T-cell (primary cell): ENCODE measurements around the gene THADA. TPM values are rescaled to one million over a fixed set of nuclear protein-coding genes. Genes with fewer than 3 reads are reported as not detected.

Source experiments
- ATAC-seq, 4 experiments: fragments of 200-7000 bp in 3 of 4; fragments of 150-1000 bp in 1 of 4; cut with Tn5 transposase; replicated peaks in 1 of 4; 1 replicate in 3 of 4; 2 replicates in 1 of 4; pipeline ENCODE4 v1.10.0; 2021; ENCODE audit warnings: moderate library complexity in 3 of 4, mild to moderate bottlenecking in 2 of 4, moderate number of reproducible peaks in 1 of 4
- CTCF ChIA-PET, 2 donors: fragments of 300-600 bp; sonication (Branson Sonifier 250); formaldehyde crosslinking; loops; one replicate each; lab custom pipeline; 2022; ENCODE audit warnings: antibody characterized with exemption in 2 of 2; lab: Charles Lee
- POLR2A ChIA-PET, 2 donors: fragments of 300-600 bp; sonication (Branson Sonifier 250); formaldehyde crosslinking; loops; one replicate each; lab custom pipeline; 2022; ENCODE audit warnings: antibody characterized with exemption in 2 of 2; lab: Charles Lee
- DNase-seq, 35 experiments: peaks; one replicate each; pipeline versions ENCODE4 v3.0.0 to v3.0.0-alpha.2; 2013 to 2023
- H3K27ac ChIP-seq: one replicate; pipeline ENCODE4 v1.5.1; 2013; ENCODE audit warnings: low read length
- H3K27me3 ChIP-seq, 2 experiments: replicated peaks in 1 of 2; 1 replicate in 1 of 2; 2 replicates in 1 of 2; pipeline versions ENCODE4 v1.6.1 to v1.7.0; 2013; ENCODE audit warnings: low read length in 1 of 2, mixed read lengths in 1 of 2; ENCODE audit not compliant: control insufficient read depth in 2 of 2, insufficient read depth in 2 of 2; ENCODE audit errors: extremely low read depth in 1 of 2
- H3K36me3 ChIP-seq, 2 donors: 1 replicate in 1 of 2; 2 replicates in 1 of 2; pipeline versions ENCODE4 v1.6.1 to v1.7.0; 2013; ENCODE audit warnings: low read length in 1 of 2; ENCODE audit not compliant: control insufficient read depth in 2 of 2, insufficient read depth in 1 of 2; ENCODE audit errors: extremely low read depth in 1 of 2
- H3K4me1 ChIP-seq, 2 experiments: 1 replicate in 1 of 2; 2 replicates in 1 of 2; pipeline versions ENCODE4 v1.6.1 to v1.7.0; 2013; ENCODE audit warnings: low read length in 2 of 2, mixed read lengths in 1 of 2; ENCODE audit not compliant: insufficient read depth in 2 of 2, control insufficient read depth in 1 of 2; ENCODE audit errors: extremely low read depth in 1 of 2
- H3K4me3 ChIP-seq, 2 donors: 1 replicate in 1 of 2; 2 replicates in 1 of 2; pipeline versions ENCODE4 v1.5.1 to v1.7.0; 2013; ENCODE audit warnings: mild to moderate bottlenecking in 2 of 2, low read length in 1 of 2, moderate library complexity in 1 of 2; ENCODE audit not compliant: control insufficient read depth in 1 of 2; ENCODE audit errors: extremely low read depth in 1 of 2
- H3K9me3 ChIP-seq: 2 replicates; pipeline ENCODE4 v1.7.0; 2013
- H3K27ac Mint-ChIP-seq, 2 donors: one replicate each; pipeline ENCODE4 v1.8.0; 2020 to 2021; ENCODE audit warnings: mild to moderate bottlenecking in 2 of 2, mixed read lengths in 2 of 2
- H3K27me3 Mint-ChIP-seq, 2 donors: one replicate each; pipeline ENCODE4 v1.8.0; 2021 to 2022; ENCODE audit warnings: mixed read lengths in 2 of 2
- H3K36me3 Mint-ChIP-seq: one replicate; pipeline ENCODE4 v1.8.0; 2021; ENCODE audit warnings: mixed read lengths
- H3K4me1 Mint-ChIP-seq, 3 donors: one replicate each; pipeline ENCODE4 v1.8.0; 2020 to 2022; ENCODE audit warnings: mixed read lengths in 3 of 3, mild to moderate bottlenecking in 1 of 3
- H3K4me3 Mint-ChIP-seq, 3 donors: one replicate each; pipeline ENCODE4 v1.8.0; 2020 to 2022; ENCODE audit warnings: mild to moderate bottlenecking in 3 of 3, mixed read lengths in 3 of 3, moderate library complexity in 3 of 3
- H3K9me3 Mint-ChIP-seq, 3 donors: one replicate each; pipeline ENCODE4 v1.8.0; 2020 to 2022; ENCODE audit warnings: mixed read lengths in 3 of 3
- WGBS: methylation state at CpG from one replicate; pipeline ENCODE4 v1.1.5; 2013; ENCODE audit warnings: missing lambda C conversion rate; ENCODE audit not compliant: insufficient coverage; 5-methylcytosine and 5-hydroxymethylcytosine counted together
- total RNA-seq, 35 experiments: library from RNA in 6 of 35; stranded (reverse) in 6 of 35; fragments of 120-200 nt in 1 of 35; gene quantifications; one replicate each; pipeline versions ENCODE4 v1.2.1 to v1.2.4 and lab custom pipeline; 2013 to 2026

THADA gene
- total RNA-seq, 5 donors from 2014 or later (not counting 1 experiment from before 2014, with no cell fraction given), result 36.4 to 50.5 (median 40.6) TPM

- Histone ChIP-seq H3K4me1 (no peaks in the 10 kb centered on the region), H3K9me3 (no peaks in the 10 kb centered on the region), H3K4me3 (no peak overlapping the region), H3K27ac (no peak overlapping the region), H3K36me3 (peaks cover 0 to 5% of the 10 kb centered on the region in 2 donors), H3K27me3 (no peaks in the 10 kb centered on the region)
- H3K9me3 Mint-ChIP-seq, result no peaks in the 10 kb centered on the region
- ATAC-seq (no peak), DNase-seq (no peak)
- no peaks in the 10 kb centered on the region for H3K27me3 Mint-ChIP-seq
- H3K4me3 Mint-ChIP-seq, result no peak overlapping the region
- no peak overlapping the region for H3K27ac Mint-ChIP-seq
- POLR2A ChIA-PET, result no interaction called here
- peaks cover 51% of the 10 kb centered on the region for H3K36me3 Mint-ChIP-seq
- peaks cover 5 to 11% (median 7%) of the 10 kb centered on the region in 3 donors for H3K4me1 Mint-ChIP-seq
- no CpG with 5 or more reads among the region's 2 CpGs for WGBS
- CTCF ChIA-PET, result no interaction called here
These were observed 181.8 kb downstream of the THADA start for GRCh38 chr2:43414033-43414432.

- Histone ChIP-seq H3K27me3 (no peaks in the 10 kb centered on the region), H3K9me3 (no peaks in the 10 kb centered on the region), H3K27ac (no peak overlapping the region), H3K4me1 (no peaks in the 10 kb centered on the region), H3K4me3 (no peak overlapping the region), H3K36me3 (no peaks in the 10 kb centered on the region)
- peaks cover under 1 to 13% (median 7%) of the 10 kb centered on the region in 3 donors for H3K4me1 Mint-ChIP-seq
- H3K27ac Mint-ChIP-seq, result no peak overlapping the region
- no peak overlapping the region for H3K4me3 Mint-ChIP-seq
- H3K9me3 Mint-ChIP-seq, result no peaks in the 10 kb centered on the region
- POLR2A ChIA-PET, result no interaction called here
- DNase-seq, result no peak
- WGBS, result 92% methylated on average over 2 of the region's 3 CpGs
- CTCF ChIA-PET, result interaction anchor here in 1 of 2 donors (0.6 kb wide), 1 partner anchor 129 kb away, joined by 3 read pairs; no protein-coding TSS in a partner anchor
- ATAC-seq, result no peak
- no peaks in the 10 kb centered on the region for H3K27me3 Mint-ChIP-seq
- peaks cover 46% of the 10 kb centered on the region for H3K36me3 Mint-ChIP-seq
These were observed 183.6 kb downstream of the THADA start for GRCh38 chr2:43412114-43412753.

GRCh38 chr2:43410055-43410604 lies 185.7 kb downstream of the THADA start:
- no peaks in the 10 kb centered on the region for H3K36me3 ChIP-seq
- DNase-seq (no peak), ATAC-seq (no peak)
- no peak overlapping the region for H3K27ac ChIP-seq
- no peaks in the 10 kb centered on the region for H3K9me3 ChIP-seq
- H3K27me3 ChIP-seq, result no peaks in the 10 kb centered on the region
- CTCF ChIA-PET, result no interaction called here
- Mint-ChIP-seq H3K27me3 (no peaks in the 10 kb centered on the region), H3K4me3 (no peak overlapping the region), H3K27ac (no peak overlapping the region), H3K9me3 (no peaks in the 10 kb centered on the region), H3K4me1 (peaks cover 0 to 10% (median 7%) of the 10 kb centered on the region in 3 donors), H3K36me3 (peaks cover 39% of the 10 kb centered on the region)
- POLR2A ChIA-PET, result interaction anchor here in 1 of 2 donors (0.7 kb wide), 1 partner anchor 14 kb away, joined by 3 read pairs; no protein-coding TSS in a partner anchor
- H3K4me1 ChIP-seq, result no peaks in the 10 kb centered on the region
- H3K4me3 ChIP-seq, result no peak overlapping the region
- WGBS, result 100% methylated on average over 2 of the region's 6 CpGs

GRCh38 chr2:43408407-43409160 lies 187.3 kb downstream of the THADA start:
- Histone ChIP-seq H3K9me3 (no peaks in the 10 kb centered on the region), H3K4me1 (no peaks in the 10 kb centered on the region), H3K27ac (no peak overlapping the region), H3K36me3 (no peaks in the 10 kb centered on the region), H3K4me3 (no peak overlapping the region), H3K27me3 (no peaks in the 10 kb centered on the region)
- H3K27me3 Mint-ChIP-seq, result no peaks in the 10 kb centered on the region
- POLR2A ChIA-PET, result interaction anchor here in 1 of 2 donors (0.6 kb wide), 1 partner anchor 116 kb away, joined by 6 read pairs; no protein-coding TSS in a partner anchor
- DNase-seq (no peak), ATAC-seq (no peak)
- peaks cover 29% of the 10 kb centered on the region for H3K36me3 Mint-ChIP-seq
- no peaks in the 10 kb centered on the region for H3K9me3 Mint-ChIP-seq
- CTCF ChIA-PET, result interaction anchor here in 1 of 2 donors (0.6 kb wide), 1 partner anchor 230 kb away, joined by 3 read pairs; no protein-coding TSS in a partner anchor
- no CpG with 5 or more reads among the region's 2 CpGs for WGBS
- no peak overlapping the region for H3K27ac Mint-ChIP-seq
- peaks cover 0 to 2% (median 0%) of the 10 kb centered on the region in 3 donors for H3K4me1 Mint-ChIP-seq
- H3K4me3 Mint-ChIP-seq, result no peak overlapping the region

GRCh38 chr2:43407935-43408334 lies 187.9 kb downstream of the THADA start:
- WGBS, result no CpG with 5 or more reads among the region's 2 CpGs

GRCh38 chr2:43406651-43407279 lies 189.1 kb downstream of the THADA start:
- H3K36me3 Mint-ChIP-seq, result peaks cover 25% of the 10 kb centered on the region
- no peaks in the 10 kb centered on the region for H3K9me3 ChIP-seq
- ChIA-PET CTCF (no interaction called here), POLR2A (no interaction called here)
- no peak for DNase-seq
- H3K27ac ChIP-seq, result no peak overlapping the region
- WGBS, result 100% methylated on average over 3 of the region's 6 CpGs
- no peak overlapping the region for H3K4me3 Mint-ChIP-seq
- ATAC-seq, result no peak
- no peaks in the 10 kb centered on the region for H3K9me3 Mint-ChIP-seq
- H3K27ac Mint-ChIP-seq, result no peak overlapping the region
- H3K36me3 ChIP-seq, result no peaks in the 10 kb centered on the region
- no peaks in the 10 kb centered on the region for H3K4me1 ChIP-seq
- no peak overlapping the region for H3K4me3 ChIP-seq
- peaks cover 0 to 6% (median 2%) of the 10 kb centered on the region in 3 donors for H3K4me1 Mint-ChIP-seq
- H3K27me3 Mint-ChIP-seq, result no peaks in the 10 kb centered on the region
- no peaks in the 10 kb centered on the region for H3K27me3 ChIP-seq

More at GRCh38 chr2:43407935-43408334, 187.9 kb downstream of the THADA start:
- no peak overlapping the region for H3K4me3 ChIP-seq
- no peak for ATAC-seq
- Mint-ChIP-seq H3K36me3 (peaks cover 24% of the 10 kb centered on the region), H3K4me1 (peaks cover 0 to 2% (median 0%) of the 10 kb centered on the region in 3 donors), H3K9me3 (no peaks in the 10 kb centered on the region), H3K27me3 (no peaks in the 10 kb centered on the region), H3K27ac (no peak overlapping the region), H3K4me3 (no peak overlapping the region)
- H3K9me3 ChIP-seq, result no peaks in the 10 kb centered on the region
- no peaks in the 10 kb centered on the region for H3K4me1 ChIP-seq
- ChIA-PET CTCF (no interaction called here), POLR2A (no interaction called here)
- H3K27me3 ChIP-seq, result no peaks in the 10 kb centered on the region
- no peak for DNase-seq
- H3K27ac ChIP-seq, result no peak overlapping the region
- H3K36me3 ChIP-seq, result no peaks in the 10 kb centered on the region
